GM23338 (cell line): ENCODE measurements around the gene GHDC. TPM values are rescaled to one million over a fixed set of nuclear protein-coding genes. Genes with fewer than 3 reads are reported as not detected.

Experiments used
- ATAC-seq: fragments of 200-7000 bp; cut with Tn5 transposase; 3 replicates; pipeline ENCODE4 v1.9.1; 2020
- DNase-seq: peaks from one replicate; pipeline ENCODE4 v3.0.0-alpha.2; 2015; ENCODE audit warnings: low spot score
- H2AFZ ChIP-seq: fragments of 200-600 bp; sonication (generic); 2 replicates; pipeline ENCODE4 v1.8.0; 2016; ENCODE audit warnings: antibody characterized with exemption, mild to moderate bottlenecking, moderate library complexity
- H3F3A ChIP-seq: fragments of 200-600 bp; sonication (generic); replicated peaks from 2 replicates; pipeline ENCODE4 v1.8.0; 2017; ENCODE audit warnings: antibody characterized with exemption, mixed run types, low read depth
- H3K27ac ChIP-seq: fragments of 200-600 bp; sonication (generic); 2 replicates; pipeline ENCODE4 v1.6.1; 2016; ENCODE audit warnings: low read depth
- H3K27me3 ChIP-seq: fragments of 200-600 bp; sonication (generic); 2 replicates; pipeline ENCODE4 v1.8.0; 2016; ENCODE audit warnings: mild to moderate bottlenecking, mixed run types, moderate library complexity; ENCODE audit not compliant: insufficient read depth
- H3K36me3 ChIP-seq: fragments of 200-600 bp; sonication (generic); 2 replicates; pipeline ENCODE4 v1.8.0; 2016; ENCODE audit warnings: mild to moderate bottlenecking; ENCODE audit not compliant: insufficient read depth
- H3K4me1 ChIP-seq: fragments of 200-600 bp; sonication (generic); 2 replicates; pipeline ENCODE4 v1.8.0; 2016; ENCODE audit warnings: mild to moderate bottlenecking, moderate library complexity; ENCODE audit not compliant: insufficient read depth
- H3K4me2 ChIP-seq: fragments of 200-600 bp; sonication (generic); 2 replicates; pipeline ENCODE4 v1.7.1; 2017; ENCODE audit warnings: mixed run types
- H3K4me3 ChIP-seq: fragments of 200-600 bp; sonication (generic); 2 replicates; pipeline ENCODE4 v1.6.1; 2016; ENCODE audit warnings: mixed run types
- H3K79me2 ChIP-seq: fragments of 200-600 bp; sonication (generic); replicated peaks from 2 replicates; pipeline ENCODE4 v1.8.0; 2017; ENCODE audit warnings: mild to moderate bottlenecking; ENCODE audit not compliant: insufficient read depth
- H3K9me2 ChIP-seq: fragments of 200-600 bp; sonication (generic); 2 replicates; pipeline ENCODE4 v1.8.0; 2017; ENCODE audit not compliant: insufficient read depth
- H4K20me1 ChIP-seq: fragments of 200-600 bp; sonication (generic); replicated peaks from 2 replicates; pipeline ENCODE4 v1.8.0; 2017; ENCODE audit warnings: mild to moderate bottlenecking; ENCODE audit not compliant: insufficient read depth
- H3K27ac Mint-ChIP-seq: 2 replicates; pipeline ENCODE4 v1.8.0; 2020; ENCODE audit warnings: inconsistent platforms, mild to moderate bottlenecking, moderate library complexity, mixed read lengths
- H3K27me3 Mint-ChIP-seq: 3 replicates; pipeline ENCODE4 v1.8.0; 2022; ENCODE audit warnings: low read depth, mild to moderate bottlenecking, moderate library complexity, mixed read lengths, inconsistent platforms; ENCODE audit not compliant: insufficient read depth, poor library complexity
- H3K36me3 Mint-ChIP-seq: 3 replicates; pipeline ENCODE4 v1.8.0; 2021; ENCODE audit warnings: low read depth, mild to moderate bottlenecking, inconsistent platforms, moderate library complexity, mixed read lengths
- H3K4me1 Mint-ChIP-seq: 3 replicates; pipeline ENCODE4 v1.8.0; 2020; ENCODE audit warnings: mild to moderate bottlenecking, inconsistent platforms, mixed read lengths
- H3K4me3 Mint-ChIP-seq: 3 replicates; pipeline ENCODE4 v1.8.0; 2021; ENCODE audit warnings: moderate library complexity, mild to moderate bottlenecking, inconsistent platforms, mixed read lengths
- H3K9me3 Mint-ChIP-seq: 3 replicates; pipeline ENCODE4 v1.8.0; 2020; ENCODE audit warnings: moderate library complexity, mild to moderate bottlenecking, inconsistent platforms, mixed read lengths
- CREB1 ChIP-seq: fragments of 250-450 bp; sonication (Bioruptor Pico); IDR thresholded peaks from 2 replicates; pipeline ENCODE4 v1.5.0; 2020; ENCODE audit warnings: low read depth, mild to moderate bottlenecking, moderate library complexity
- ETS1 ChIP-seq: IDR thresholded peaks from 2 replicates; pipeline ENCODE4 v1.6.1; 2016; ENCODE audit warnings: antibody characterized with exemption
- EZH2 ChIP-seq: fragments of 200-600 bp; sonication (generic); IDR thresholded peaks from one replicate; pipeline ENCODE4 v1.8.0; 2017; ENCODE audit warnings: antibody characterized with exemption, mild to moderate bottlenecking, low read depth; ENCODE audit not compliant: unreplicated experiment
- JUNB ChIP-seq: IDR thresholded peaks from one replicate; pipeline ENCODE4 v1.6.1; 2016; ENCODE audit warnings: antibody characterized with exemption; ENCODE audit not compliant: unreplicated experiment
- ZNF114 ChIP-seq: fragments of 250-450 bp; sonication (Bioruptor Pico); IDR thresholded peaks from 2 replicates; pipeline ENCODE4 v1.5.0; 2020; ENCODE audit warnings: mild to moderate bottlenecking, moderate library complexity
- ZNF331 ChIP-seq: fragments of 250-450 bp; sonication (Bioruptor Pico); IDR thresholded peaks from 2 replicates; pipeline ENCODE4 v1.5.0; 2020; ENCODE audit warnings: low read depth, mild to moderate bottlenecking, moderate library complexity
- ZNF462 ChIP-seq: fragments of 250-450 bp; sonication (Bioruptor Pico); IDR thresholded peaks from 2 replicates; pipeline ENCODE4 v1.5.0; 2020; ENCODE audit warnings: mild to moderate bottlenecking, moderate library complexity
- polyA plus RNA-seq: library from polyadenylated mRNA; unstranded; fragments of >200 nt; fragmentation: Nextera tagmentation; extraction: Ambion mirVana; gene quantifications from 2 replicates; pipeline ENCODE4 v1.2.1, GENCODE V29; 2016
- total RNA-seq: library from RNA; depleted of rRNA; stranded (reverse); fragments of >200 nt; shearing (Covaris generic); gene quantifications from 2 replicates; pipeline ENCODE4 v1.2.3, GENCODE V29; 2014

The GHDC gene
- total and polyA plus RNA-seq, 2 experiments from 2014 or later, result 4.0 to 13.8 TPM

- TF ChIP-seq ZNF462 (CRISPR knock-in tag) (no peak), JUNB (no peak), ZNF331 (CRISPR knock-in tag) (no peak)
Observed at GRCh38 chr17:42188749-42189650, 5.3 kb downstream of the GHDC start (continued).

DNA sequence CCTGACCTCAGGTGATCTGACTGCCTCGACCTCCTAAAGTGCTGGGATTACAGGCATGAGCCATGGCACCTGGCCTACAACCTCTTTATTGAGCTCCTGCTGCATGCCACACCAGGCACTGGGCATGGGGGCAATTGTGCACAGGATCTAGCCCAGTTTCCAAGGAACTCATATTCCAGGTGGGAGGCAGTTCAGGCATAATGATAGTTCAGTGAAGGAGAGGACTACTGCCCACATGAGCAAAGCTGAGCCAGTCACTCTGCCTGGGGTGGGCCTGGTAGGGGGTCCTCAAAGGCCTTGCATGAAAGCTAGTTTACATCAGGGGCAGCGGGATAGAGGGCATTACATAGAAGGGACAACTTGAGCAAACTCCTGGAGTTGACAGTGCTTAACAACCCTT is 6.5 kb downstream of the GHDC start:
- Mint-ChIP-seq H3K27me3 (peaks cover 37% of the 10 kb centered on the region), H3K9me3 (no peaks in the 10 kb centered on the region), H3K27ac (no peak overlapping the region), H3K36me3 (no peaks in the 10 kb centered on the region), H3K4me1 (peaks cover 28% of the 10 kb centered on the region), H3K4me3 (no peak overlapping the region)
- H3K4me1 ChIP-seq, result peaks cover 10% of the 10 kb centered on the region; the same call in 1 of the 2 replicates
- DNase-seq (no peak), ATAC-seq (no peak)
- H2AFZ ChIP-seq, result no peak overlapping the region
- H3K27ac ChIP-seq, result no peak overlapping the region
- H3K36me3 ChIP-seq, result no peaks in the 10 kb centered on the region
- peaks cover 9% of the 10 kb centered on the region for H3F3A ChIP-seq
- no peaks in the 10 kb centered on the region for H3K79me2 ChIP-seq
- H3K4me2 ChIP-seq, result no peak overlapping the region
- H4K20me1 ChIP-seq, result no peaks in the 10 kb centered on the region
- H3K9me2 ChIP-seq, result no peaks in the 10 kb centered on the region
- peaks cover 32% of the 10 kb centered on the region for H3K27me3 ChIP-seq
- no peak overlapping the region for H3K4me3 ChIP-seq
- TF ChIP-seq ZNF114 (CRISPR knock-in tag), result no peak
- no peak for TF ChIP-seq ZNF462 (CRISPR knock-in tag)
- TF ChIP-seq ZNF331 (CRISPR knock-in tag), result no peak
- no peak for TF ChIP-seq JUNB
- TF ChIP-seq ETS1, result no peak
- no peak for TF ChIP-seq EZH2
- TF ChIP-seq CREB1 (CRISPR knock-in tag), result no peak
